ENCODE results near the gene LYPD6. TPM values are rescaled to one million over a fixed set of nuclear protein-coding genes. Genes with fewer than 3 reads are reported as not detected.

LYPD6 gene
- total RNA-seq, 1 donor from 2014 or later, result 16.4 TPM

GRCh38 chr2:149507974-149508373 is 177.6 kb downstream of the LYPD6 start:
- Mint-ChIP-seq H3K9me3 (no peaks in the 10 kb centered on the region), H3K27me3 (no peaks in the 10 kb centered on the region), H3K4me3 (no peak overlapping the region), H3K27ac (no peak overlapping the region), H3K4me1 (ENCODE audit: unreplicated experiment) (peaks cover 5% of the 10 kb centered on the region), H3K36me3 (peaks cover 5% of the 10 kb centered on the region)
- TF ChIP-seq, protein P1, sequence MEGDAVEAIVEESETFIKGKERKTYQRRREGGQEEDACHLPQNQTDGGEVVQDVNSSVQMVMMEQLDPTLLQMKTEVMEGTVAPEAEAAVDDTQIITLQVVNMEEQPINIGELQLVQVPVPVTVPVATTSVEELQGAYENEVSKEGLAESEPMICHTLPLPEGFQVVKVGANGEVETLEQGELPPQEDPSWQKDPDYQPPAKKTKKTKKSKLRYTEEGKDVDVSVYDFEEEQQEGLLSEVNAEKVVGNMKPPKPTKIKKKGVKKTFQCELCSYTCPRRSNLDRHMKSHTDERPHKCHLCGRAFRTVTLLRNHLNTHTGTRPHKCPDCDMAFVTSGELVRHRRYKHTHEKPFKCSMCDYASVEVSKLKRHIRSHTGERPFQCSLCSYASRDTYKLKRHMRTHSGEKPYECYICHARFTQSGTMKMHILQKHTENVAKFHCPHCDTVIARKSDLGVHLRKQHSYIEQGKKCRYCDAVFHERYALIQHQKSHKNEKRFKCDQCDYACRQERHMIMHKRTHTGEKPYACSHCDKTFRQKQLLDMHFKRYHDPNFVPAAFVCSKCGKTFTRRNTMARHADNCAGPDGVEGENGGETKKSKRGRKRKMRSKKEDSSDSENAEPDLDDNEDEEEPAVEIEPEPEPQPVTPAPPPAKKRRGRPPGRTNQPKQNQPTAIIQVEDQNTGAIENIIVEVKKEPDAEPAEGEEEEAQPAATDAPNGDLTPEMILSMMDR (conservative IDR thresholded peaks at IDR 0.05), result no peak
- no peak for DNase-seq (ENCODE audit: extremely low spot score, unreplicated experiment)

DNA sequence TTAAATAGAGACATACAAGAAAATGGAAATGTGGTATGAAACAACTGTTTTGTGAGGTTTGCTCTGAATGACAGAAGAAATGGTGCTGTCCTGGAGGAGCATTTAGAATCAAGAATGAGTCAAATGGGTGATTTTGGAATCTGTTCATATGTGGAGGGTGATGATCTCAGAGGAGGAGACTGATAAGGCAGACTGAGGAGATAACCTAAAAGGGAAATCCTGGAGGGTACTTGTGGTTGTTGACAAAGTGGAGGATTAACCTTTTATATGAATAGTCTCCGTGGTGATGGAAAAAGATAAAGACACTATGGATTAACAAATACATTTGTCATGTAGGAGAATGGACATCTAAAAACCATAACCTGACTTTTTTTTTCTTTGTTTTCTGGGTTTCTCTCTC is 183.1 kb downstream of the LYPD6 start:
- Mint-ChIP-seq H3K36me3 (no peaks in the 10 kb centered on the region), H3K27me3 (no peaks in the 10 kb centered on the region)

More for the DNA sequence above, 183.1 kb downstream of the LYPD6 start:
- Mint-ChIP-seq H3K4me3 (no peak overlapping the region), H3K27ac (no peak overlapping the region), H3K9me3 (no peaks in the 10 kb centered on the region), H3K4me1 (ENCODE audit: unreplicated experiment) (no peaks in the 10 kb centered on the region)
- DNase-seq (ENCODE audit: extremely low spot score, unreplicated experiment), result no peak
- TF ChIP-seq, protein P1 (conservative IDR thresholded peaks at IDR 0.05), result no peak

All from type B pancreatic cell (in vitro differentiated cells).